PC-3 (cell line): ENCODE data around the gene ATP2B2. TPM values are rescaled to one million over a fixed set of nuclear protein-coding genes. Genes with fewer than 3 reads are reported as not detected.

ENCODE experiments used
- ATAC-seq: fragments of 200-7000 bp; cut with Tn5 transposase; 2 replicates; pipeline ENCODE4 v1.9.1; 2020; ENCODE audit warnings: mild to moderate bottlenecking, moderate library complexity
- BruUV-seq: library from RNA; stranded (reverse); fragments of 400-500 nt; replicated peaks from 2 replicates; lab custom pipeline; 2021; lab: Mats Ljungman, UMichigan
- CTCF ChIA-PET: fragments of 300-600 bp; sonication (Branson Sonifier 250); formaldehyde crosslinking; loops from one replicate; lab custom pipeline; 2022; ENCODE audit warnings: antibody characterized with exemption; lab: Charles Lee
- POLR2A ChIA-PET: fragments of 300-600 bp; sonication (Branson Sonifier 250); formaldehyde crosslinking; loops from one replicate; lab custom pipeline; 2022; ENCODE audit warnings: antibody characterized with exemption; ENCODE audit not compliant: unreplicated experiment; lab: Charles Lee
- DNase-seq: peaks from one replicate; pipeline ENCODE4 v3.0.0-alpha.2; 2015
- H2AFZ ChIP-seq: fragments of 300-600 bp; sonication (generic); 2 replicates; pipeline ENCODE4 v1.6.0; 2016; ENCODE audit warnings: antibody characterized with exemption, low read length
- H3F3A ChIP-seq: fragments of 300-600 bp; sonication (generic); one replicate; pipeline ENCODE4 v1.6.0; 2017; ENCODE audit warnings: antibody characterized with exemption, low read length, control low read depth, mild to moderate bottlenecking; ENCODE audit not compliant: unreplicated experiment
- H3K27ac ChIP-seq: fragments of 300-600 bp; sonication (generic); 2 replicates; pipeline ENCODE4 v1.5.1; 2016; ENCODE audit warnings: mild to moderate bottlenecking, low read length
- H3K27me3 ChIP-seq: fragments of 300-600 bp; sonication (generic); 2 replicates; pipeline ENCODE4 v1.6.1; 2016; ENCODE audit warnings: low read length, mixed read lengths
- H3K36me3 ChIP-seq: fragments of 300-600 bp; sonication (generic); 2 replicates; pipeline ENCODE4 v1.6.1; 2016; ENCODE audit warnings: low read depth, mixed run types, low read length, mixed read lengths
- H3K4me1 ChIP-seq: fragments of 300-600 bp; sonication (generic); 2 replicates; pipeline ENCODE4 v1.5.1; 2016; ENCODE audit warnings: low read length; ENCODE audit not compliant: insufficient read depth
- H3K4me2 ChIP-seq: fragments of 300-600 bp; sonication (generic); 2 replicates; pipeline ENCODE4 v1.6.0; 2016; ENCODE audit warnings: low read length
- H3K4me3 ChIP-seq: fragments of 300-600 bp; sonication (generic); 2 replicates; pipeline ENCODE4 v1.5.1; 2016; ENCODE audit warnings: mild to moderate bottlenecking, low read length, mixed read lengths
- H3K79me2 ChIP-seq: fragments of 300-600 bp; sonication (generic); 2 replicates; pipeline ENCODE4 v1.6.1; 2017; ENCODE audit warnings: low read length, mixed read lengths
- H3K9ac ChIP-seq: fragments of 300-600 bp; sonication (generic); 2 replicates; pipeline ENCODE4 v1.6.0; 2016; ENCODE audit warnings: mild to moderate bottlenecking, low read length
- H3K9me2 ChIP-seq: fragments of 300-600 bp; sonication (generic); replicated peaks from 2 replicates; pipeline ENCODE4 v1.6.1; 2016; ENCODE audit warnings: mixed run types, low read length, mixed read lengths
- H3K9me3 ChIP-seq: fragments of 300-600 bp; sonication (generic); 2 replicates; pipeline ENCODE4 v1.6.1; 2016; ENCODE audit warnings: low read length, mixed read lengths
- H4K20me1 ChIP-seq: fragments of 300-600 bp; sonication (generic); 2 replicates; pipeline ENCODE4 v1.6.1; 2016; ENCODE audit warnings: low read length, mixed read lengths
- CTCF ChIP-seq: fragments of 300-600 bp; sonication (generic); conservative IDR thresholded peaks from 2 replicates; pipeline ENCODE4 v1.5.1; 2017; ENCODE audit warnings: antibody characterized with exemption, low read depth, mild to moderate bottlenecking, low read length
- EZH2 ChIP-seq: fragments of 300-600 bp; sonication (generic); IDR thresholded peaks from one replicate; pipeline ENCODE4 v1.6.1; 2017; ENCODE audit warnings: antibody characterized with exemption, mild to moderate bottlenecking, low read length; ENCODE audit not compliant: unreplicated experiment
- EZH2phosphoT487 ChIP-seq: fragments of 300-600 bp; sonication (generic); IDR thresholded peaks from 2 replicates; pipeline ENCODE4 v1.6.1; 2018; ENCODE audit warnings: mild to moderate bottlenecking, antibody characterized with exemption, low read length, borderline replicate concordance
- intact Hi-C: fragments of 100-400 bp; cut with micrococcal nuclease; formaldehyde crosslinking; loops from 2 replicates; pipeline ENCODE4 v1.9.0; 2023
- total RNA-seq: library from RNA; depleted of rRNA; stranded (reverse); fragments of >200 nt; gene quantifications from 2 replicates; pipeline ENCODE4 v1.2.3, GENCODE V29; 2014

Gene ATP2B2
- total RNA-seq, 1 experiment from 2014 or later: not detected

DNA sequence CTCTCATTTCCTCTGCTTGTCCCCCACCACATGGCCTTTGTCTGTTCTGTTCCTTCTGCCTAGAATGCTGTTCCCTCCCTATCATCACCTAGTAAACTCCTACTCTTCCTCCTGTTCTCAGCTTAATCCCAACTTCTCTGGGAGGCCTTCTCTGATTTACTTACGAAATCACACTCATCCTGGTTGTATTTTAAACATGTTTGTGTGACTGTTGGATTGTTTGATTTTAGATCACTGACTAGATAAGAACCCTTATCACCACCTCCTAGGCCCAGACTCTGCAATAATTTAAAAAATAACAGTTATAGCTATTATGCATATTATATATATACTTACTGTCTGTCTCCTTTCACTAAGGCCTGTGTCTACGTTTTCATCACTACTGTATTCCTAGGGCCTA, 26.1 kb downstream of the ATP2B2 start:
- BruUV-seq: no TSS peak
- H3K4me1 ChIP-seq: no peaks in the 10 kb centered on the region
- no peak overlapping the region for H3K27ac ChIP-seq
- POLR2A ChIA-PET: no interaction called here
- DNase-seq (no peak), ATAC-seq (no peak)
- no peaks in the 10 kb centered on the region for H4K20me1 ChIP-seq
- H2AFZ ChIP-seq: no peak overlapping the region
- no peak overlapping the region for H3K4me2 ChIP-seq
- H3K27me3 ChIP-seq: peaks cover 12% of the 10 kb centered on the region; the same call in 1 of the 2 replicates
- intact Hi-C loops: no loop called here
- TF ChIP-seq CTCF (no peak), EZH2phosphoT487 (no peak), EZH2 (no peak)
- H3K9me2 ChIP-seq: no peaks in the 10 kb centered on the region
- no peaks in the 10 kb centered on the region for H3F3A ChIP-seq
- CTCF ChIA-PET: no interaction called here
- H3K4me3 ChIP-seq: no peak overlapping the region
- H3K9me3 ChIP-seq: no peaks in the 10 kb centered on the region
- no peak overlapping the region for H3K9ac ChIP-seq
- no peaks in the 10 kb centered on the region for H3K79me2 ChIP-seq
- H3K36me3 ChIP-seq: no peaks in the 10 kb centered on the region

GRCh38 chr3:10475983-10476382, 29.4 kb downstream of the ATP2B2 start:
- CTCF ChIA-PET: no interaction called here

DNA sequence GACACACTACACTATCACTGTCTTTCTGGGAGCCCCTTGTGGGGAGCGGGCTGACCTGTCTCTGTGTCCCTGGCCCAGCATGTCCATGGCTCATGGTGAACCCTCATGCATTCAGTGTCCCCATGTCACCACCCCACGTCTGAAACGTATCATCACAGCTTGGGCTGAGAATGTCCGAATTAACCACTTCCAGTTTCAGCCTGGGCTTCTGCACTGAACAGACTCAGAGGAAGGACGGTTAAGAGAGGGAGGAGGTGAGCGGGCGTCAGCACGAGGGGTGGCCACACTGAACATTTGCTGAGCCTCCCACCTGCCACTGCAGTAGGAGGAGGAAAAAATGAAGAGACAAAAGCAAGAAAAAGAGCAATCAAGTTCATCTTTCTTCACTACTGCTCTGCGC, 30.5 kb downstream of the ATP2B2 start:
- Histone ChIP-seq H3K9me3 (no peaks in the 10 kb centered on the region), H4K20me1 (no peaks in the 10 kb centered on the region), H3K9me2 (no peaks in the 10 kb centered on the region), H2AFZ (no peak overlapping the region), H3K27me3 (peaks cover 34% of the 10 kb centered on the region), H3K4me3 (no peak overlapping the region), H3K4me1 (no peaks in the 10 kb centered on the region), H3K79me2 (no peaks in the 10 kb centered on the region), H3F3A (no peaks in the 10 kb centered on the region), H3K9ac (no peak overlapping the region), H3K4me2 (no peak overlapping the region), H3K36me3 (no peaks in the 10 kb centered on the region), H3K27ac (no peak overlapping the region)
- TF ChIP-seq CTCF: no peak
- TF ChIP-seq EZH2: no peak
- TF ChIP-seq EZH2phosphoT487: no peak
- no peak for DNase-seq
- no peak for ATAC-seq
- ChIA-PET POLR2A (no interaction called here), CTCF (no interaction called here)
- intact Hi-C loops: no loop called here
- no TSS peak for BruUV-seq

More at GRCh38 chr3:10475983-10476382, 29.4 kb downstream of the ATP2B2 start:
- Histone ChIP-seq H3K4me1 (no peaks in the 10 kb centered on the region), H2AFZ (no peak overlapping the region), H4K20me1 (no peaks in the 10 kb centered on the region), H3K27ac (no peak overlapping the region), H3K4me2 (no peak overlapping the region), H3K9ac (no peak overlapping the region), H3K4me3 (no peak overlapping the region), H3F3A (no peaks in the 10 kb centered on the region), H3K36me3 (no peaks in the 10 kb centered on the region), H3K9me3 (no peaks in the 10 kb centered on the region), H3K9me2 (no peaks in the 10 kb centered on the region), H3K79me2 (no peaks in the 10 kb centered on the region), H3K27me3 (peaks cover 27% of the 10 kb centered on the region)
- intact Hi-C loops: no loop called here
- POLR2A ChIA-PET: no interaction called here
- no peak for TF ChIP-seq CTCF
- DNase-seq (no peak), ATAC-seq (no peak)
- BruUV-seq: no TSS peak
